ENCODE results near the gene CMSS1.

The CMSS1 gene

DNA sequence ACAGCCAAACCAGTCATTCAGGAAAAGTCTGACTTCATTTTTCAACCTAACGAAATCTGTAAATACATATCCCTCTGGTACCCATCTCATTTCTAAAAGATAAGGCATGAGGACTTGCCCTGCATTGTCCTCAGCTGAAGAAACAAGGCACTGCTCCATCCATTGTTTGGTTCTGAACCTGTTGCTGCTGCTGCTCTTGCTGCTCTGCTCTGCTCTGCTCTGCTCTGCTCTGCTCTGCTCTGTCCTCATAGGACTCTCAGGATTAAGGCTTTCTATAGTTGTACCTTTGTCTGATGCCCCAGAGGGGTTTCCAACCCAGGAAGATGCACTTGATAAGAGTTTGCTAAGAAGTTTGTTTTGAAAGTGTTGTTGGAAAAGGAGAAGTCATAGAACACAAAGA, 38.2 kb downstream of the CMSS1 start:
- no peak for DNase-seq

DNA sequence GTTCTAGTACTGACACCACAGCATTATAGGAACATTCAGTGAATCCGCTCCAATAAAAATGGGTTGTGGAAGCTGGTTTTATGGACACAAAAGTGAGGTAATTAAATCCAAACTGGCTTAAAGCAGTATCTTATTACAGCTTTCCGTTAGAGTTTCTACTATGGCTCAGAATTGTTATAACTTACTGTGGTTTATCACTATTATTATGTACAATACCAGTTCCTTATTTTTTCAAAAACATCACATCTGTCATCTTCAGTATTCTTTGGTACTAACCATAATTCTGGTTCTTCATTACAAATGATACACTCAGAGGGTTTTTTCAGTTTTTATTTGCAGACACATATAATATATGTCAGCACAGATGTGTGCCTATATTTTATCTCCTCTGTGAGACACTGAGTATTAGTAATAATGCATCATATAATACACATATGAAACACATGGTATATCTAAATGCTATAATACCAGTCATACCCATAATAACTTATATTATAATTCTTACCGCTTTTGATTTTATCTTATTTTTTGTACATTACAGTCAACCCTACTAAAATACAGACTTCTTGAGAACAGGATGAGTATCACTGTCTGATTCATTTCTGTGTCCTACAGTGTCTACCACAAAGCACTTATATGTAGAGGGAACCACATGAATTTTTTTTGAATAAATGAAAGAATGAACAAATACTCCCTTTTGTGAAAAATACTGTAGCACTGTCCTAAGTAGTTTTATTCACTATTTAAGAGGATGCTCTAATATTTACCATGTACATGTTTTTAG, 39.0 kb downstream of the CMSS1 start:
- DNase-seq = no peak

DNA sequence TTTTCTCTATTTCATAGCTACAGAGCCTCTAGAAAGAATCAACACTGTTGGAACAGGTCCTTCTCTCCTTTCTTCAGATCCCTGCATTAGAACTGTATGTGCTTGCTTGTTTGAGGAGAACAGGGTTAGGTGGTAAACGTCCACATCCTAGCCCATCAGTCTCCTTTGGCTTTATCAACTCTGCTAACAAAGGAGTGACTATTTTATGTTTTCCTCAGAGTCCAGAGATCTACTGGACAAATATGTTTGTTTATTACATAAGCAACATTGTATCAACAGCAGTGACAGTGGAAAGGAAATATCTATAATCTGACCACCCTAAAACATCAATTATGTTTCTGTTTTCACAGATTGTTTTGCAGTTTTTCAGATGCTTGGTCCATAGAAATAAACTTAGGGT, 39.6 kb downstream of the CMSS1 start:
- DNase-seq = no peak

DNA sequence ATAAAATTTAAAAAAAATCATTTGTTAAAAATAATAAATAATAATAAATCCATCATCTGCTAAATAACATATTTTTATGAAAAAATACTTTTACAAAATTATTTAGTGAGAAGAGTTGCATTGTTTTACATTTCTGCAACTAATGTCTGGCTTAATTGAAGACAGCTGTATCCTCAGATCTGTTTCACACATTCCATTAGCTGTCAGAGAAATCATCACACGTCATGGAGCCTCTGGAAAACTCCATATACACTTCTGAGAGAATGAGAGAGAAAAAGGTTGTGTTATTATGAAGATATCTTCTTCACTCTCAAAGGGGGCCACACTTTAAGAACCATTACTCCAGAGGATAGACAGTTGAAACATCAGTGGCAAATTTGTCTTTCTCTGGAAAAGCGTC, 40.8 kb downstream of the CMSS1 start:
- no peak for DNase-seq

DNA sequence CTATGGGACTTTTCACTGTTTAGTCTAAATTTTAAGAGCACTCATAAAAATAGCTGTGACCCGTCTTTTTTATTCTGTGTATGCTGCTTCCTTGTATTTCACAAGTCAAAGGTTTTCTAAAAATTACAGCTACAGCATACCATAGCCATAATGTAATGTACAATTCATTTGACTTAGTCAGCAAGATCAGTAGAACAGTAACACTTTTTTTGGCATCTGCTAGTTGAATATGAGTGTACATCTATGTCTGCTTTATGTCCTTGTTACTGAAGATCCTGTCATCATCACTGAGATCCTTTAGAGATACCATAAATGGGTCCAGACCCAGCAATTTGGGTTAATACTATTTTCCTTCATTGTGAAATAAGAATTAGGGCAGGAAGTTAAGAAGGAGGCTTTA, 42.2 kb downstream of the CMSS1 start:
- DNase-seq = no peak

DNA sequence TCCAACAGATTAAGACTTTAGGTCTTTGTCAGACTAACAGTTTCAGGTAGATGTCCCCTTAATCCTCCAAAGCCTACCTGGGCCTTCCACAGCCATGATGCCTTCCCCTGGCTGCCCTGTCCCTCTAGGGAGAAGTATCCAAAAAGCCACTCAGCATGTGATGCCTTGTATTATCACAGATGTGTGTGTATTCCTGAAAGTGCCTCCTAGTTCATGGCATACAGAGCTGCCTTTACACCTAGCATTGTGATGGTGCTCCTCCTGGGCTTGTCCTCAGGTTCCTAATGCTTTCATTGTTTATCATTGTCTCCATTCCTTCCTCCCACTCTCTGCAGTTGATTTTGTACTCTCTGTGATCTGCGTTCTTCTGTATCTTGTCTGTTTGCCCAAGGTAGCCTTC, 43.6 kb downstream of the CMSS1 start:
- no peak for DNase-seq

DNA sequence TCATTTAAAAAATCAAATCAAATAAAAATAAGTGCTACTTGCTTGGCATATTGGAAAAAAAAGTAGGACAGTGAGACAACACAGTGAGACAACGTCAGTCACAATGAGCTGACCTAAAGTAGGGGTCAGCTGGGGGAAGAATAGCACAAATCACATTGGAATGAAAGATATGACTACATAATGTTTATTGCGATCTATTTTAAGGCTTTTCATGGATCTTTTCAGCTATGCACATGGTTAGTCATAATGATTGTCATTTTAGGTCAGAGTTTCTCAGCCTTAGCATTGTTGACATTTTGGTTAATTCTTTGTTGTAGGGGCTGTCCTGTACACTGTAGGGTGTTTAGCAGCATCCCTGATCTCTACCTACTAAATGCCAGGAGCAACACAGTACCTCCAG, 44.5 kb downstream of the CMSS1 start:
- no peak for DNase-seq

DNA sequence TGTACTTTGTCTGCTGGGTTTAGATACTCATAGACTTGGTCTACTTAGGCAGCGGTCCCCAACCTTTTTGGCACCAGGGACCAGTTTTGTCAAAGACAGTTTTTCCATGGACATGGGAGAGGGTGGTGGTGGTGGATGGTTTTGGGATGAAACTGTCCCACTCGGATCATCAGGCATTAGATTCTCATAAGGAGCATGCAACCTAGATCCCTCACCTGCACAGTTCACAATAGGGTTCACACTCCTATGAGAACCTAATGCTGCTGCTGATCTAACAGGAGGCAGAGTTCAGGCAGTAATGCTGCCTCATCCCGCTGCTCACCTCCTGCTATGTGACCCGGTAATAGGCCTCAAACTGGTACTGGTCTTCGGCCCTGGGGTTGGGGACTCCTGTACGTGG, 45.3 kb downstream of the CMSS1 start:
- no peak for DNase-seq

DNA sequence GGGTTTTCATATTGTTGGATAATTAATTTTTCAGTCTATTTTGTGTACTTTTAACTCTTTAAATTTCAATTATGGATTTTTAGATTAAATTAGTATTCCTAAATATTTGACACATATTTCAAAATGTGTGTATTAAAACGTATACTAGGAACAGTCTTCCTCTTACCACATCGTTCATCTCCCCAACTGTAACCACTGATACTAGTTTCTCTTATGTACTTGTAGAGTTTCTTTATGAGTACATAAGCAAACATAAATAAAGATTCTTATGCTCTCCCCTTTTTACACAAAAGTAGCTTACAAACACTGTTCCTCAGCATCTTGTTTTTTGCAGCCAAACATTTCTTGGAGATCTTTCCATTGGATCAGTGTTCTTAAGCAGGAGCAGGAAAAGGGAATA, 45.9 kb downstream of the CMSS1 start:
- DNase-seq = no peak

DNA sequence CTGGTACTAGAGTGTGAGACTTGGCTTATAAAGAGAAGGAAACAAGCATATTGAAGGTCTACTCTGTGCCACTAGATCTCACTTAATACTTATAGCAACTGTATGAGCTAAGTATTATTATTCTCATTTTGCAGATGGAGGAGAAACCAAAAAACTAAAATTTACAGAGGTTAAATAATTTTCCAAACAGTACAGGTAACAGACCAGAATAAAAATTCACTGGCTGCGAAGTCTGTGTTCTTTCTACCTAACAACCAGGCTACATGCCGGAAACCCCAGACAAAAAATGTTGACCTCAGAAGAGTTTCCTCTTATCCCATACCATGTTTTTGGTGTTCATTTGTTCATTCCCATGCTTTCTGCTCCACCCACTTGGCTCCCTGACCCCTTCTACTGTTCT, 46.6 kb downstream of the CMSS1 start:
- DNase-seq = no peak

DNA sequence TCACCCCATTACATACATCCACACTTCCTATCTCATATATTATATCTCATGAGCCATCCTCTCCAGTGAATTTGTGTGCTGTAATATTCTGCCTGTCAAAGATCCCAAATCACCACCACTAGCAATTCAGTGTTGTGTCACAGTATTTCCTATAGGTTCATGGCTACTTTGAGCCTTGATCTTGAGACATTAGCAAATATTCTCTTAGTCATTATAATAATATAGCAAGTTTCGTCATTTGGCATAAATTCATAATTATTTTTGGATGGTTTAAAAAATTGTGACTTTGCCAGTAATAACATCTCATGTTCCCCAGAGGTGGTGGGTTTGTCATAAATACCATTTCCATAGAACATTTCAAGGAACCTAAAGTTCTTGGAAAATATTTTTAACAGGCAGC, 47.7 kb downstream of the CMSS1 start:
- DNase-seq = no peak

DNA sequence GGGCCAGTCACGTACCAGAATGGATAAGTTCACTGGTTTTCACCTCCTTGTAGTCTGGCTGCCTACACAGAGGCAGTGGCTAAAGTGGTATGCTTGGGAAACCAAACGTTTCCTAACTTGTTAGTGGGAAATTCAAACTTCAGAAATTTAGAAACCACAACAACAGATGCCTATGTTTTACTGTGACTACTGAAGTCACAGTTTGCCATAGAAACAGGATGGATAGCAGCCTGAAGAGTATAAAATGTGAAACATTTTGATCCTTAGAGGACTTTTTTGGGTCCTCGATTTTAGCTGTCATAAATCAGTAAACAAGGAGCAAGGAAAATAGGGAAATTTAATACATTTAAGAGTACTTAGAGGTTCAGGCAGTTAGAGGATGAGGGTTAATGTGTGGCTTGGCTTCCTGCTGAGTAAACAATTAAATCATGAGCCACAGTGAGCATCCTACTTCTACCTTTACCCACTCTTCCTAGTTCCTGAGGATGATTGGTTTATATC, 48.6 kb downstream of the CMSS1 start:
- no peak for DNase-seq

DNA sequence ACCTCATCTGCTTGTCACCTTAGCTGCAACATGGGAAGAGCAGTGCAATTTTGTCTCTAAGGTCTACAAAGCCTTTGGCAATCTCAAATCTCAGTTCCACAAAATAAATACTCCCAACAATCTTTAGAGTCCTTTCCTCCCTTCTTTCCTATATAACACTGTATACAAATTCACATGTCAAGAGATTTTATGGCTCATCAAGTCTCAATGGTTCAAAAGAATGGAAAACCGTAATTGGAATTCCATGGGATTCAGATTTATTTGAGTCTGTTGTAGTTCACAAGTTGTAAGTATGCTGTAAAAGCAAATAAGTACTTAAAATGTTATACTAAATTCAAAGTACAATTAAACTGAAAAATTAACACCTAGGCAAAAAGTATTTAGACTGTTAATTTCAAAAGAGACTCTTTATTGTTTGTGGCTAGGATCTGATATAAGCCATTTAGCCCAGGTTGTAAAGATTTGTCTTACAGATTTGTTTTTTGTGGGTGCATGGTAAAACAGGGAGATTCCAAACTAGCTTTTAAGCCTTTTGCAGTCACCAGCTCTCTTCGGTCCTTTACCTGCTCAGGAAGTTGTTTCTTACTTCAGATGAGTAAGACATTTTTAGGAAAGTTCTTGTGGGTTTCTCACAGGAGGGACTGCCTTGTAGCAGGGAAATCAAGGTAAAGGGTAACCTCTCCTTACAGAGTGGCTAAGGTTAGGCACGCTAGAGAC, 50.1 kb downstream of the CMSS1 start:
- DNase-seq = no peak

DNA sequence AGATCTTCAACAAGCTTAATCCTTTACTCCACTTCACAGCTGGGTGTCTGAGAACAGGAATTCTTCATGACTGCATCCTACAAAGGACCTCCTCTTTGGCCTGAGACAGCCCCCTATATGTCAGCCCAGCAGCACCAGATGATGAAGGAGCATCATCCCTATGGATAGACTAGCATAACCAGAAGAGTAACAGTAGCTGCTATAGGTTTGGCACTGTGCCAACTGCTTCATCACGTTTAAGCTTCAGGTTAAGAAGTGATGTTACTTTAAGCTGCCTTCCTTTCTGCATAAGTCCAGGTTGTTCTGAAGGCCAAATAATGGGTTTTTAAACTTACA, 50.6 kb downstream of the CMSS1 start:
- DNase-seq = no peak

DNA sequence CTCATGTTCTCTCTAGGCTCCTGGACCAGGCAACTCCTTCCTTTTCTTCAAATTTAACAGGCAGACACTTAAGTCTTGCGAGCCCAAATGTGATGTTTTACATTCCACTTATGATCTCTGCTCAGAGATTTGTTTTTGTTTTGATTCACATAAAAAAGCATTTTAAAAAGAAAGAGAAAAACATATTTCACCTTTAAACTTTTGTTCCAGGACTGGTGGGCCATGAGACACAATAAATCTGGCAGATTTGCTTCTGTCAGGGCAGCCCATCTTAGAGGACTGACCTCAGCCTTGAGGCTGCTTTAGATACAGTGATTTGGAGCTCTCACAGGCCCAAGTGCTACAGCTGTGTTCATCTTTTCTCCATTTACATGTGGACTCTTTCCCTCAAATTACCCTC, 52.0 kb downstream of the CMSS1 start:
- no peak for DNase-seq

DNA sequence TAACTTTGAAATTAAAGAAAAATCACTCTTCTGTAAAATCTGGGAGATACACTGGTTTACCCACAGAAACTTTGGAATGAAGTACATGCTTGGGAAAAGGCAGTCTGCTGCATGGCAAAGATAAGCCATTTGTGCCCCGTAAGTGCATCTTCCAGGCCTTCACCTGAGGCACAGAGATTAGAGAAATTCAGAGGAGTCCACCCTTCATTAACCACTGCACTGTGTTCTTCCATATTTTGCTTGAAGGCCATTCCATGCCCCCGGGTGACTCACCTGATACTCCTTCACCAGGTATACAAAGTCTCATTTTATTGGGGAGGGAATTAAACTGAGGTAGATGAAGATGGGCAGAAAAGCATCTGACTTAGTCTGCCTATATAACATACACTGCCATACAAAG, 53.0 kb downstream of the CMSS1 start:
- no peak for DNase-seq

DNA sequence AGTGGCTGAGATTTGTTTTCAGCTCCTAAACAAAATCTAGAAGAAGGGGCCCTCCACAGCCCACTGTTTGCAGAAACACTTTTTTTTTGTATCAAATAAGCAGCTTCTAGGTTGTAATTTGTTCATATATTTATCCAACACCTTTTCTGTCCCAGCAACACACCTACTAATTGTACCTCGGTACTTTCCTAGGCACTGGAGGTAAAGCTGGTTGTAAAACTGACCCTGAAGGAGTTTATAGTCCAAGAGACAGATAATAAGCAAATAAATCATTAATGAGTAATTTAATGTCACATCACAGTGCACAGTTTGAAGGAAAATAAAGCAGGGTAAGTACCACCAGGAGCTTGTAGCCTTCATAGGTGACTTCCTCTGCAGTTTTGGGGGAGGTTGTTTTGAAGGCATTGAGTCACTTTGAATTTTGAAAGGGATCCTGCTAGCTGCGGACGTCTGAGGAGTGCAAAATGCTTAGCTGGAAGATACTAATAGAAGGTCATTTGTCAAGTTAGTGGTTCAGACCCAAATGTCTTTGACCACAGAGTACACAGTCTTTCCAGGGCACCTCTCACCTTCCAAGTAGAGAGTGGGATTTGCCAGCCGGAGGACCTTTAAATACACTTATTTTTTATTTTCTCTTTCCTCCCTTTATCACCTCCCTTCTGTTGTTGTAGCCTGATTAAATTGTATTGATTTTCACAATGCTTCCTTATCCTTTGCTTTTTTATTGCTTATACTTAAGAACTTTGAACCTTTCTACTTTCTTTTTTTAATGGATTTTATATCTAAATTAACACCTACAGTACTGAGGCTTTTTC, 53.8 kb downstream of the CMSS1 start:
- no peak for DNase-seq

DNA sequence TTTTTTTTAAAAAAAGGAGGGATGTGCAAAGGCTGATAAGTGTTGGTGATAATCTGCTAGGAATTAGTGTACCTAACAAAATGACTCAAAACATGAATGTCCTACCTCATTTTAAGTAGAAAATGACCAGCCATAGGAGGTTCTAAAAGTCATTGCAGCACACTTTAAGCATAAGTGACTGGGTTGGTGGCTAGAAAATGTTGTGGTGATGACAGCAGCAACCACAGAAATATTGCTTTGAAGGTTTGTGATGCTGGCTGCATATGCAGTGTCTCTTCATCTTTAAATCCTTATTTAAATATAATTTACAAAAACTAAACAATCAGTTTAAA, 55.2 kb downstream of the CMSS1 start:
- no peak for DNase-seq

DNA sequence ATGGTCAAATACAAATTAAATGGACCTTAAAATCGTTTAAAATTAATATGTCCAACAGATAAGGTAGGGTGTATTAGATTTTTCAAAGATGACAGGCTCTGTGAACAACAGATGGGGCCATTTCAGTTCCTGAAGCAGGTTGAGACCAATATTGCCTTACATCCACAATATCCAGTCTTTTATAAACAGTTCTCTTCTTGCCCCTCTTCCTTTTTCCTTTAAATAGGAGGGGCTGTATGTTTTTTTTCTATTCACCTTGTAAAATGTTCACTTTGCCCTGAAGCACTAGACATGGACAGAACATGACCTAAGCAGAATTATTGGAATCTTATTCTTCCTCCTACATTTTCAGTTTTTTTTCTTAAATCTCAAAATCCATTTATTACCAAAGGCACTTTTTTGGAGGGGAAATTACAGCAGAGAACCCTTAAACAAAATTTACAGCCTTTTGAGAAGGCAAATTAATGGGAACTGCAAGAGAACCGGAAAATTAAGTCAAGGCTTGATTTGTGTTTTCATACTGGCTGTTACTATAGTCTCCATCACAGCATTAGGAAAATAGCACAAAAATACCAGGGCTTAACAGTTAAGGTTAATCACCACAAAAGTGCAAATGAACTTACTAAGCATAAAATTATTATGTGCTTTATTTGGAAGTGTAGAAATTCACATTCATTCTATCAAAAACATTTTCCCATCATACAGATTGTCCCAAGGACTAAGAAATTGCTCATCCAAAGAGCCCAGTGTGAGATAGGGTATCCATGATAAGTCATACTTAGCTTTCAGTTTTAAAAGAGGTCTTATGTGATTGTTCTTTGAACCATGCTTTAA, 55.8 kb downstream of the CMSS1 start:
- no peak for DNase-seq

DNA sequence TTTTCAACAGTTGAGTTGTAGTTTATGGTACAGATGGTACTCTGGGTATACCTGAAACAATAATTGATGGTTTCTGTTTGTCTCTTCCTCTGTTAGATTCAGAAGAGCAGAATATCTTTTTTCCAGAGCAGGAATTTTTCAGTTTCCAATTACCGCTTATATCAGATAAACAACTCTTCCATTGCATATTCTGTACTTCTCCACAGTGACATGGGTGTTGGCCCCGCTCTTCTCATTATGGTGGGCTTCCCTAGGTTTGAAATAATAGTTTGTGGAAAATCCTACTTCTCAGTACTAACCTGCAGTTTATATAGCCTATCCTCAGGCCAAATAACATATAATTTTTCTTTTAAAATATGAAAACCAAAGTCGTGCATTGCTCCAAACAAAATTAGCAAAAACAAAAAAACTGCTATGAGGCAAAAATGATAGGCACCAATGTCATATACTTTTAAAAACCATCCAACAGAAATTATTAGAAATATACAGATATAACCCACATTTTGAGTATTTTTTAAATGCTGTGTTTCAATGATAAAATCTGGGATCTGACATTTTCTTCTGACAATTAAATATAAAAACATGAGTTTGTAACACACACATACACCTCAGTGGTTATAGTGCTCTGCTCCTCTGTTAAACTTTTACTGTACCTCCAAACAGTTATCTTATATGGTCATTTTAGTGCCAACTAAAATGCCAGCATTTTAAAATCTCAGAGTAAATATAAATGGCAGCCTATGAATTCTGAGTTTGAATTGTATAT, 56.8 kb downstream of the CMSS1 start:
- no peak for DNase-seq

DNA sequence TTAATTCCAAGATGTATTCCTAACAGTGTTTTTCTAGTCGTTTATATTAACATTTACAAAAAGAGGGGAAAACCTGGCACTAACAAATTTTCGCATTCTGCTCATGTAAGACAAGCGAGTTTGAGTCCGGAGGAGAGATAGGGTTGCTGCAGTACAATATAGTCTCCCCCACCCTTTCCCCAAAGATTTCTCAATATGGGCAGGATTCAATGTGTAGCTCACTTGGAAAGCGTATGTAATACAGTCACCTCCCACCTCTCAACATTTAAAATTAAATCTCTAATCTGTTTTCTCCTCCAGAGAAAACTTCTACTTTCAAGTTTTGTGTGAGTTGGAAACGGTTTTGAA, 57.9 kb downstream of the CMSS1 start:
- no peak for DNase-seq
